ENCODE results near the gene SUPT20H. TPM values are rescaled to one million over a fixed set of nuclear protein-coding genes. Genes with fewer than 3 reads are reported as not detected.

The SUPT20H gene
- total and polyA plus RNA-seq, 2 donors (not counting 3 experiments of a cell fraction or from before 2014, with no cell fraction given): 47.2 to 70.7 TPM

DNA sequence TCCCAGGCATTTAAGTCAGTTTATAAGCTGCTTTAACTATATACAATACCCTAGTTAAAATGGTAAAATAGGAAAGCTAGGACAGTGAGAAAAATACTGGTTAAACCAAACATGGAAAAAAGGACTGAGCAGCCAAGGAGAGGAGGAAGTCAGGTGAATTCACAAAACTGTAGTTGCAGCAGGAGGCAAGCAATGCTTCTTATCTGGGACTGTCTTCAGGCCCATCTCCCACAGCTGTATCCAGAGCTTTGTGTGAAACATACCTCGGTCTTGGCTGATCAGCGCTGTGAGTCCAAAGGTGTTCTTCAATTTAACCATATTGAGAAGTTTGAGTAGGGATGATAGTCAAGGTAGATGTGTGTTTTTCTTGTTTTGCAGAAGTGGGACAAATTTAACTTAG, 15.7 kb upstream of the SUPT20H start:
- Histone ChIP-seq H2AFZ (ENCODE audit: low read depth, low read length) (no peak overlapping the region), H3K36me3 (ENCODE audit: control insufficient read depth in 2 of 2, extremely low read depth in 1 of 2, insufficient read depth in 2 of 2, low read length in 2 of 2) (no peaks in the 10 kb centered on the region), H3K4me3 (replicated peaks in 1 of 3; ENCODE audit: insufficient read depth in 1 of 3, low read depth in 1 of 3, low read length in 3 of 3) (no peak overlapping the region), H3K79me2 (ENCODE audit: control insufficient read depth, insufficient read depth, low read length) (no peaks in the 10 kb centered on the region), H3K9me3 (replicated peaks; ENCODE audit: control insufficient read depth, insufficient read depth, low read length) (no peaks in the 10 kb centered on the region), H4K20me1 (replicated peaks; ENCODE audit: control insufficient read depth, extremely low read depth, insufficient read depth, low read length) (no peaks in the 10 kb centered on the region), H3K27me3 (ENCODE audit: control insufficient read depth in 2 of 2, insufficient read depth in 2 of 2, low read length in 2 of 2) (no peaks in the 10 kb centered on the region), H3K4me1 (ENCODE audit: control insufficient read depth, extremely low read depth, insufficient read depth, low read length) (no peaks in the 10 kb centered on the region), H3K27ac (ENCODE audit: insufficient read depth, low read depth, low read length) (no peak overlapping the region), H3K9me1 (replicated peaks; ENCODE audit: control insufficient read depth, extremely low read depth, insufficient read depth, low read length) (no peaks in the 10 kb centered on the region), H3K4me2 (ENCODE audit: insufficient read depth, low read length) (no peak overlapping the region), H3K9ac (replicated peaks; ENCODE audit: extremely low read depth, insufficient read depth, low read length) (no peak overlapping the region)
- ChIA-PET POLR2A (no interaction called here), CTCF (interaction anchor here (1.0 to 1.6 kb wide), 2 partner anchors 971 to 1507 kb away, joined by 3 to 7 read pairs; no protein-coding TSS in a partner anchor)
- intact Hi-C loops (cut with micrococcal nuclease) (no loop called here), dilution Hi-C loops (cut with MboI; ENCODE audit: extremely low pct_ligation_motif_present, low sequenced_read_pairs) (no loop called here)
- FAIRE-seq (peak; percentile 48), DNase-seq (ENCODE audit: low read depth, low spot score) (no peak)
- TF ChIP-seq GATA2 (IDR thresholded peaks at IDR 0.05; ENCODE audit: insufficient read depth, insufficient read length, low read depth, low read length) (no peak), FOS (IDR thresholded peaks at IDR 0.05; ENCODE audit: borderline replicate concordance, insufficient read depth, low read length) (no peak), JUN (IDR thresholded peaks at IDR 0.05; ENCODE audit: borderline replicate concordance, insufficient read depth, insufficient read length, low read depth) (no peak), POLR2AphosphoS5 (IDR thresholded peaks at IDR 0.05; ENCODE audit: insufficient read depth, low read depth, low read length) (no peak)
- TF ChIP-seq, protein P1, sequence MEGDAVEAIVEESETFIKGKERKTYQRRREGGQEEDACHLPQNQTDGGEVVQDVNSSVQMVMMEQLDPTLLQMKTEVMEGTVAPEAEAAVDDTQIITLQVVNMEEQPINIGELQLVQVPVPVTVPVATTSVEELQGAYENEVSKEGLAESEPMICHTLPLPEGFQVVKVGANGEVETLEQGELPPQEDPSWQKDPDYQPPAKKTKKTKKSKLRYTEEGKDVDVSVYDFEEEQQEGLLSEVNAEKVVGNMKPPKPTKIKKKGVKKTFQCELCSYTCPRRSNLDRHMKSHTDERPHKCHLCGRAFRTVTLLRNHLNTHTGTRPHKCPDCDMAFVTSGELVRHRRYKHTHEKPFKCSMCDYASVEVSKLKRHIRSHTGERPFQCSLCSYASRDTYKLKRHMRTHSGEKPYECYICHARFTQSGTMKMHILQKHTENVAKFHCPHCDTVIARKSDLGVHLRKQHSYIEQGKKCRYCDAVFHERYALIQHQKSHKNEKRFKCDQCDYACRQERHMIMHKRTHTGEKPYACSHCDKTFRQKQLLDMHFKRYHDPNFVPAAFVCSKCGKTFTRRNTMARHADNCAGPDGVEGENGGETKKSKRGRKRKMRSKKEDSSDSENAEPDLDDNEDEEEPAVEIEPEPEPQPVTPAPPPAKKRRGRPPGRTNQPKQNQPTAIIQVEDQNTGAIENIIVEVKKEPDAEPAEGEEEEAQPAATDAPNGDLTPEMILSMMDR (IDR thresholded peaks at IDR 0.05; ENCODE audit: extremely low read depth in 1 of 2, insufficient read depth in 1 of 2, low read depth in 1 of 2, low read length in 2 of 2): no peak
- BruUV-seq (replicated peaks): no TSS peak

- FAIRE-seq (peak; percentile 63), DNase-seq (ENCODE audit: low read depth, low spot score) (peak; percentile 30)
- TF ChIP-seq MAX (IDR thresholded peaks at IDR 0.05; ENCODE audit: insufficient read depth, insufficient read length) (no peak), GATA2 (IDR thresholded peaks at IDR 0.05; ENCODE audit: insufficient read depth, insufficient read length, low read depth, low read length) (no peak), EZH2 (IDR thresholded peaks at IDR 0.05; ENCODE audit: borderline replicate concordance, low read depth, low read length, severe bottlenecking) (no peak), FOS (IDR thresholded peaks at IDR 0.05; ENCODE audit: borderline replicate concordance, insufficient read depth, low read length) (no peak), MYC (IDR thresholded peaks at IDR 0.05; ENCODE audit: low read depth, low read length) (no peak), POLR2AphosphoS5 (IDR thresholded peaks at IDR 0.05; ENCODE audit: insufficient read depth, low read depth, low read length) (no peak), JUN (IDR thresholded peaks at IDR 0.05; ENCODE audit: borderline replicate concordance, insufficient read depth, insufficient read length, low read depth) (no peak)
- TF ChIP-seq, protein P1 (IDR thresholded peaks at IDR 0.05; ENCODE audit: extremely low read depth in 1 of 2, insufficient read depth in 1 of 2, low read depth in 1 of 2, low read length in 2 of 2): peak in 1 of 2 donors; percentile 17
- Histone ChIP-seq H3K27me3 (ENCODE audit: control insufficient read depth in 2 of 2, insufficient read depth in 2 of 2, low read length in 2 of 2) (no peaks in the 10 kb centered on the region), H3K36me3 (ENCODE audit: control insufficient read depth in 2 of 2, extremely low read depth in 1 of 2, insufficient read depth in 2 of 2, low read length in 2 of 2) (no peaks in the 10 kb centered on the region), H3K4me3 (replicated peaks in 1 of 3; ENCODE audit: insufficient read depth in 1 of 3, low read depth in 1 of 3, low read length in 3 of 3) (no peak overlapping the region), H3K9me1 (replicated peaks; ENCODE audit: control insufficient read depth, extremely low read depth, insufficient read depth, low read length) (no peaks in the 10 kb centered on the region), H3K27ac (ENCODE audit: insufficient read depth, low read depth, low read length) (no peak overlapping the region), H3K9me3 (replicated peaks; ENCODE audit: control insufficient read depth, insufficient read depth, low read length) (no peaks in the 10 kb centered on the region), H3K4me1 (ENCODE audit: control insufficient read depth, extremely low read depth, insufficient read depth, low read length) (no peaks in the 10 kb centered on the region), H3K4me2 (ENCODE audit: insufficient read depth, low read length) (no peak overlapping the region), H3K9ac (replicated peaks; ENCODE audit: extremely low read depth, insufficient read depth, low read length) (no peak overlapping the region), H4K20me1 (replicated peaks; ENCODE audit: control insufficient read depth, extremely low read depth, insufficient read depth, low read length) (no peaks in the 10 kb centered on the region), H2AFZ (ENCODE audit: low read depth, low read length) (no peak overlapping the region), H3K79me2 (ENCODE audit: control insufficient read depth, insufficient read depth, low read length) (no peaks in the 10 kb centered on the region)
- dilution Hi-C loops (cut with MboI; ENCODE audit: extremely low pct_ligation_motif_present, low sequenced_read_pairs): no loop called here
- POLR2A ChIA-PET: no interaction called here
- CTCF ChIA-PET: interaction anchor here (1.0 to 2.0 kb wide), 6 partner anchors 527 to 1507 kb away, joined by 3 to 11 read pairs (median 6); no protein-coding TSS in a partner anchor
- BruUV-seq (replicated peaks): no TSS peak
- intact Hi-C loops (cut with micrococcal nuclease): loop anchor here (1.0 kb wide), 1 partner anchor 528 kb away; no protein-coding TSS in a partner anchor
These were observed 15.2 kb upstream of the SUPT20H start for GRCh38 chr13:37074703-37075102.
